K562 (cell line): ENCODE results near the gene ANK3. TPM values are rescaled to one million over a fixed set of nuclear protein-coding genes. Genes with fewer than 3 reads are reported as not detected.

ENCODE experiments used
- CBFA2T3 ChIP-seq: fragments of 450-650 bp; IDR thresholded peaks from 2 replicates; pipeline ENCODE4 v1.6.1; 2017
- HNRNPH1 ChIP-seq: fragments of 200-400 bp; formaldehyde crosslinking; optimal IDR thresholded peaks from 2 replicates; pipeline ENCODE3; 2017; ENCODE audit warnings: low read depth, mild to moderate bottlenecking, low read length, moderate library complexity
- SRSF7 ChIP-seq: fragments of 200-400 bp; formaldehyde crosslinking; optimal IDR thresholded peaks from 2 replicates; pipeline ENCODE3; 2017; ENCODE audit warnings: mild to moderate bottlenecking, low read depth, low read length
- ZNF436 ChIP-seq: fragments of 250-450, 450-650 bp; sonication (Bioruptor Pico); formaldehyde crosslinking; IDR thresholded peaks from 2 replicates; pipeline ENCODE4 v1.7.0; 2020; ENCODE audit warnings: mild to moderate bottlenecking
- polyA plus RNA-seq, 8 experiments: library from polyadenylated mRNA; depleted of rRNA in 4 of 8; stranded (reverse) in 5 of 8; unstranded in 3 of 8; fragments of >200 nt; fragmentation: Nextera tagmentation in 2 of 8; fragmentation: Illumina TruSeq in 1 of 8; extraction: Ambion mirVana in 2 of 8; extraction: Trizol in 1 of 8; gene quantifications; 2 replicates each; pipeline versions ENCODE4 v1.2.1 to v1.2.3, GENCODE V29; 2011 to 2014; ENCODE audit warnings: inconsistent platforms in 1 of 8, missing spikeins in 1 of 8
- total RNA-seq, 7 experiments: library from RNA; depleted of rRNA in 6 of 7; stranded (reverse); fragments of >200 nt in 6 of 7; fragmentation: Illumina TruSeq in 2 of 7; extraction: Trizol in 2 of 7; gene quantifications; 2 replicates each; pipeline versions ENCODE4 v1.2.1 to v1.2.3, GENCODE V29; 2011 to 2021; ENCODE audit warnings: low replicate concordance in 1 of 7
- TF ChIP-seq, protein P1 (sequence below), 3 experiments: IDR thresholded peaks in 2 of 3; conservative IDR thresholded peaks in 1 of 3; 2 replicates each; pipeline ENCODE4 v1.5.1; 2011 to 2012; ENCODE audit warnings: low read length in 3 of 3, mild to moderate bottlenecking in 3 of 3, control low read depth in 2 of 3, improper control_type of control experiment in 1 of 3, inconsistent platforms in 1 of 3, low read depth in 1 of 3, mixed read lengths in 1 of 3, moderate library complexity in 1 of 3; ENCODE audit not compliant: insufficient read depth in 2 of 3
- TF ChIP-seq, protein P2 (sequence below), 2 experiments: fragments of 450-650 bp; formaldehyde crosslinking in 1 of 2; IDR thresholded peaks; 2 replicates each; pipeline versions ENCODE4 v1.4.0 to v1.6.1; 2014 to 2020; ENCODE audit warnings: mild to moderate bottlenecking in 2 of 2, borderline replicate concordance in 1 of 2, low read depth in 1 of 2
- TF ChIP-seq, protein P3 (sequence below): fragments of 250-450 bp; sonication (Bioruptor Pico); IDR thresholded peaks from 2 replicates; pipeline ENCODE4 v1.9.0; 2021; ENCODE audit warnings: mild to moderate bottlenecking, inconsistent platforms
- TF ChIP-seq, protein P4 (sequence below): fragments of 250-450 bp; sonication (Bioruptor Pico); IDR thresholded peaks from 2 replicates; pipeline ENCODE4 v1.5.0; 2021; ENCODE audit warnings: mild to moderate bottlenecking, borderline replicate concordance
- TF ChIP-seq, protein P5 (sequence below): fragments of 450-650 bp; formaldehyde crosslinking; IDR thresholded peaks from 2 replicates; pipeline ENCODE4 v1.4.0; 2020; ENCODE audit warnings: mild to moderate bottlenecking, moderate library complexity

The ANK3 gene
- total and polyA plus RNA-seq, 9 of the 15 experiments (the other 6 are each of a cell fraction or from before 2014, with no cell fraction given) = 10.0 to 32.3 (median 17.9) TPM

DNA sequence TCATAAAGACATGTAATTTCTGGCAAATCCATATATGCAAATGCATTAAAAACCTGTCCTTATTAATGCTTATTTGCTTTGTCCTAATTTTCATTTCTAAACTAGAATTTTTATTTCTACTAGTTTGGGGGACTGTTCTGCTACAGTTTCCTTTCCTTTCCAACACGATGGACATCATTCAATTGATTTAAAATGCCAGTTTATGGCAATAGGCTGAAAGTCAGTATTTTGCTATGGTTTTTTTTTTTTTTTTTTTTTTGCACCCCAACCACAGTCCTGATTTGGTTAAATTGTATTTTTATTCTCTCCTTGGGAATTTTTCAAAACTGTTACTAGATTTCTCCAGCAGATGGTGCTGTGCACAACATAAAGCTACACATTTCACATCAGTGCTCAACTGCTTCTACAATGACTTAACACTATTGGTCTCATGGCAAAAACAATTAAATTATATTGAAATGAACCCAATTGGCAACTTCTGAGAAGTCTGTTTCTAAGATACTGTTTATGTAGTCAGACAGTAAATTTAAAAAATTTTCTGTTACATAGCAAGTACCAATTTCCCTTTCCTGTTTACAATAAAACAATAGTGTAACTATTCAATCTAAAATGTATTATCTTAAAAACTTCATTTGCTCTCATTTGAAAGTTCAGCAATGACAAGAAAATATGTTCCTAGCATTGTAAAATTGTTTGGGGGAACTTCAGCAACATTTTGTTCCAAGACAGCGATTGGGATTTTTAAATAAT is 289.5 kb downstream of the ANK3 start (continued):
- TF ChIP-seq SRSF7 (no peak), HNRNPH1 (no peak), ZNF436 (CRISPR knock-in tag) (no peak), CBFA2T3 (no peak)
- TF ChIP-seq, protein P1, sequence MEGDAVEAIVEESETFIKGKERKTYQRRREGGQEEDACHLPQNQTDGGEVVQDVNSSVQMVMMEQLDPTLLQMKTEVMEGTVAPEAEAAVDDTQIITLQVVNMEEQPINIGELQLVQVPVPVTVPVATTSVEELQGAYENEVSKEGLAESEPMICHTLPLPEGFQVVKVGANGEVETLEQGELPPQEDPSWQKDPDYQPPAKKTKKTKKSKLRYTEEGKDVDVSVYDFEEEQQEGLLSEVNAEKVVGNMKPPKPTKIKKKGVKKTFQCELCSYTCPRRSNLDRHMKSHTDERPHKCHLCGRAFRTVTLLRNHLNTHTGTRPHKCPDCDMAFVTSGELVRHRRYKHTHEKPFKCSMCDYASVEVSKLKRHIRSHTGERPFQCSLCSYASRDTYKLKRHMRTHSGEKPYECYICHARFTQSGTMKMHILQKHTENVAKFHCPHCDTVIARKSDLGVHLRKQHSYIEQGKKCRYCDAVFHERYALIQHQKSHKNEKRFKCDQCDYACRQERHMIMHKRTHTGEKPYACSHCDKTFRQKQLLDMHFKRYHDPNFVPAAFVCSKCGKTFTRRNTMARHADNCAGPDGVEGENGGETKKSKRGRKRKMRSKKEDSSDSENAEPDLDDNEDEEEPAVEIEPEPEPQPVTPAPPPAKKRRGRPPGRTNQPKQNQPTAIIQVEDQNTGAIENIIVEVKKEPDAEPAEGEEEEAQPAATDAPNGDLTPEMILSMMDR (IDR thresholded peaks at IDR 0.05 in 2 of 3, conservative IDR thresholded peaks at IDR 0.05 in 1 of 3; ENCODE audit: insufficient read depth in 2 of 3, low read depth in 1 of 3, low read length in 3 of 3) = peak; percentile 55 to 89 (median 61); a peak in 4 of 6 replicates
- TF ChIP-seq, protein P2, sequence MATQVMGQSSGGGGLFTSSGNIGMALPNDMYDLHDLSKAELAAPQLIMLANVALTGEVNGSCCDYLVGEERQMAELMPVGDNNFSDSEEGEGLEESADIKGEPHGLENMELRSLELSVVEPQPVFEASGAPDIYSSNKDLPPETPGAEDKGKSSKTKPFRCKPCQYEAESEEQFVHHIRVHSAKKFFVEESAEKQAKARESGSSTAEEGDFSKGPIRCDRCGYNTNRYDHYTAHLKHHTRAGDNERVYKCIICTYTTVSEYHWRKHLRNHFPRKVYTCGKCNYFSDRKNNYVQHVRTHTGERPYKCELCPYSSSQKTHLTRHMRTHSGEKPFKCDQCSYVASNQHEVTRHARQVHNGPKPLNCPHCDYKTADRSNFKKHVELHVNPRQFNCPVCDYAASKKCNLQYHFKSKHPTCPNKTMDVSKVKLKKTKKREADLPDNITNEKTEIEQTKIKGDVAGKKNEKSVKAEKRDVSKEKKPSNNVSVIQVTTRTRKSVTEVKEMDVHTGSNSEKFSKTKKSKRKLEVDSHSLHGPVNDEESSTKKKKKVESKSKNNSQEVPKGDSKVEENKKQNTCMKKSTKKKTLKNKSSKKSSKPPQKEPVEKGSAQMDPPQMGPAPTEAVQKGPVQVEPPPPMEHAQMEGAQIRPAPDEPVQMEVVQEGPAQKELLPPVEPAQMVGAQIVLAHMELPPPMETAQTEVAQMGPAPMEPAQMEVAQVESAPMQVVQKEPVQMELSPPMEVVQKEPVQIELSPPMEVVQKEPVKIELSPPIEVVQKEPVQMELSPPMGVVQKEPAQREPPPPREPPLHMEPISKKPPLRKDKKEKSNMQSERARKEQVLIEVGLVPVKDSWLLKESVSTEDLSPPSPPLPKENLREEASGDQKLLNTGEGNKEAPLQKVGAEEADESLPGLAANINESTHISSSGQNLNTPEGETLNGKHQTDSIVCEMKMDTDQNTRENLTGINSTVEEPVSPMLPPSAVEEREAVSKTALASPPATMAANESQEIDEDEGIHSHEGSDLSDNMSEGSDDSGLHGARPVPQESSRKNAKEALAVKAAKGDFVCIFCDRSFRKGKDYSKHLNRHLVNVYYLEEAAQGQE (IDR thresholded peaks at IDR 0.05; ENCODE audit: borderline replicate concordance) = peak; percentile 72
- TF ChIP-seq, protein P2 (CRISPR knock-in tag; IDR thresholded peaks at IDR 0.05; ENCODE audit: low read depth) = no peak
- TF ChIP-seq, protein P3, sequence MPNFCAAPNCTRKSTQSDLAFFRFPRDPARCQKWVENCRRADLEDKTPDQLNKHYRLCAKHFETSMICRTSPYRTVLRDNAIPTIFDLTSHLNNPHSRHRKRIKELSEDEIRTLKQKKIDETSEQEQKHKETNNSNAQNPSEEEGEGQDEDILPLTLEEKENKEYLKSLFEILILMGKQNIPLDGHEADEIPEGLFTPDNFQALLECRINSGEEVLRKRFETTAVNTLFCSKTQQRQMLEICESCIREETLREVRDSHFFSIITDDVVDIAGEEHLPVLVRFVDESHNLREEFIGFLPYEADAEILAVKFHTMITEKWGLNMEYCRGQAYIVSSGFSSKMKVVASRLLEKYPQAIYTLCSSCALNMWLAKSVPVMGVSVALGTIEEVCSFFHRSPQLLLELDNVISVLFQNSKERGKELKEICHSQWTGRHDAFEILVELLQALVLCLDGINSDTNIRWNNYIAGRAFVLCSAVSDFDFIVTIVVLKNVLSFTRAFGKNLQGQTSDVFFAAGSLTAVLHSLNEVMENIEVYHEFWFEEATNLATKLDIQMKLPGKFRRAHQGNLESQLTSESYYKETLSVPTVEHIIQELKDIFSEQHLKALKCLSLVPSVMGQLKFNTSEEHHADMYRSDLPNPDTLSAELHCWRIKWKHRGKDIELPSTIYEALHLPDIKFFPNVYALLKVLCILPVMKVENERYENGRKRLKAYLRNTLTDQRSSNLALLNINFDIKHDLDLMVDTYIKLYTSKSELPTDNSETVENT = no peak
- TF ChIP-seq, protein P4, sequence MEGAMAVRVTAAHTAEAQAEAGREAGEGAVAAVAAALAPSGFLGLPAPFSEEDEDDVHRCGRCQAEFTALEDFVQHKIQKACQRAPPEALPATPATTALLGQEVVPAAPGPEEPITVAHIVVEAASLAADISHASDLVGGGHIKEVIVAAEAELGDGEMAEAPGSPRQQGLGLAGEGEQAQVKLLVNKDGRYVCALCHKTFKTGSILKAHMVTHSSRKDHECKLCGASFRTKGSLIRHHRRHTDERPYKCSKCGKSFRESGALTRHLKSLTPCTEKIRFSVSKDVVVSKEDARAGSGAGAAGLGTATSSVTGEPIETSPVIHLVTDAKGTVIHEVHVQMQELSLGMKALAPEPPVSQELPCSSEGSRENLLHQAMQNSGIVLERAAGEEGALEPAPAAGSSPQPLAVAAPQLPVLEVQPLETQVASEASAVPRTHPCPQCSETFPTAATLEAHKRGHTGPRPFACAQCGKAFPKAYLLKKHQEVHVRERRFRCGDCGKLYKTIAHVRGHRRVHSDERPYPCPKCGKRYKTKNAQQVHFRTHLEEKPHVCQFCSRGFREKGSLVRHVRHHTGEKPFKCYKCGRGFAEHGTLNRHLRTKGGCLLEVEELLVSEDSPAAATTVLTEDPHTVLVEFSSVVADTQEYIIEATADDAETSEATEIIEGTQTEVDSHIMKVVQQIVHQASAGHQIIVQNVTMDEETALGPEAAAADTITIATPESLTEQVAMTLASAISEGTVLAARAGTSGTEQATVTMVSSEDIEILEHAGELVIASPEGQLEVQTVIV (CRISPR knock-in tag) = 0 out of 2 replicates have a peak, but pooled peaks have one; percentile 20
- TF ChIP-seq, protein P5, sequence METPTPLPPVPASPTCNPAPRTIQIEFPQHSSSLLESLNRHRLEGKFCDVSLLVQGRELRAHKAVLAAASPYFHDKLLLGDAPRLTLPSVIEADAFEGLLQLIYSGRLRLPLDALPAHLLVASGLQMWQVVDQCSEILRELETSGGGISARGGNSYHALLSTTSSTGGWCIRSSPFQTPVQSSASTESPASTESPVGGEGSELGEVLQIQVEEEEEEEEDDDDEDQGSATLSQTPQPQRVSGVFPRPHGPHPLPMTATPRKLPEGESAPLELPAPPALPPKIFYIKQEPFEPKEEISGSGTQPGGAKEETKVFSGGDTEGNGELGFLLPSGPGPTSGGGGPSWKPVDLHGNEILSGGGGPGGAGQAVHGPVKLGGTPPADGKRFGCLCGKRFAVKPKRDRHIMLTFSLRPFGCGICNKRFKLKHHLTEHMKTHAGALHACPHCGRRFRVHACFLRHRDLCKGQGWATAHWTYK (CRISPR knock-in tag) = no peak
